ENCODE data around the gene CYP26C1. TPM values are rescaled to one million over a fixed set of nuclear protein-coding genes. Genes with fewer than 3 reads are reported as not detected.

The CYP26C1 gene
- total RNA-seq, 1 experiment from 2014 or later: 0.79 TPM

DNA sequence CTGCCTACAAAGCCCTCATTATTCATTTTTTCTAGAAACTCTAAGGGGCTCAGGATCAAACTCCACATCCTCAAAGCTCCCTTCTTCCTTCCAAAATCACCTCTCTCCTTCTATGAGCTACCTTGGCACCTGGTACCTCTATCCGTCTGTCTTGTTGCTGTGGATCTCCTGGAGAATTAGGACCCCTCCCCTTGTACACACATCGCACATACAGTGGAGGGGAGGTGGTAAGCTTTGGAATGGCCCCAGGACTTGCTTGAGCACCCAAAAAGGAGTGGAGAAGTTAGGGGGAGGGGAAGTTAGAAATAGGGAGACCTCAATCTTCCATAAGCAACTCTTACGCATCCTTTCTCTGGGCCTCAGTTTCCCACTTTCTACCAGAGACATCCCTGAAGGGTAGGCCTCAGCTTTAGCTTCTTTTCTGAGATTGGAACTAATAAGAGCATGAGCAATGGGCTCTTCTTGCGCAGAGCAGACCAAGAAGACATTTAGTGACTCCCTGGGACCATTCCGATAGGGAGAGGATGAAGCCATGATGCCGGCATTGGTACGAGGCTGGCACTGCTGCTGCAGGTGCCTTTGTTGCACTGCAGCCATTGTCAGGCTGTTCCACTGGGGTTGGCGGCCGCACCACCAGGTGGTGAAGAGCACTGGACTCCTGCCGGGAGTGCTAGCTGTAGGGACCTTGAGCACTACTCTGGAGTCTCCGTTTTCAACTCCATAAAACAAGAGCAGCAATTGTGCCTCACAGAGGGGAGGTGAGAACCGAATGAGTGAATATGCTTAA, 4.5 kb downstream of the CYP26C1 start:
- no peak overlapping the region for H3K9ac ChIP-seq (ENCODE audit: extremely low read depth, insufficient read length, low read length)
- TF ChIP-seq, protein P1, sequence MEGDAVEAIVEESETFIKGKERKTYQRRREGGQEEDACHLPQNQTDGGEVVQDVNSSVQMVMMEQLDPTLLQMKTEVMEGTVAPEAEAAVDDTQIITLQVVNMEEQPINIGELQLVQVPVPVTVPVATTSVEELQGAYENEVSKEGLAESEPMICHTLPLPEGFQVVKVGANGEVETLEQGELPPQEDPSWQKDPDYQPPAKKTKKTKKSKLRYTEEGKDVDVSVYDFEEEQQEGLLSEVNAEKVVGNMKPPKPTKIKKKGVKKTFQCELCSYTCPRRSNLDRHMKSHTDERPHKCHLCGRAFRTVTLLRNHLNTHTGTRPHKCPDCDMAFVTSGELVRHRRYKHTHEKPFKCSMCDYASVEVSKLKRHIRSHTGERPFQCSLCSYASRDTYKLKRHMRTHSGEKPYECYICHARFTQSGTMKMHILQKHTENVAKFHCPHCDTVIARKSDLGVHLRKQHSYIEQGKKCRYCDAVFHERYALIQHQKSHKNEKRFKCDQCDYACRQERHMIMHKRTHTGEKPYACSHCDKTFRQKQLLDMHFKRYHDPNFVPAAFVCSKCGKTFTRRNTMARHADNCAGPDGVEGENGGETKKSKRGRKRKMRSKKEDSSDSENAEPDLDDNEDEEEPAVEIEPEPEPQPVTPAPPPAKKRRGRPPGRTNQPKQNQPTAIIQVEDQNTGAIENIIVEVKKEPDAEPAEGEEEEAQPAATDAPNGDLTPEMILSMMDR (conservative IDR thresholded peaks at IDR 0.05): no peak
- peaks cover 6% of the 10 kb centered on the region for H3K23me2 ChIP-seq (ENCODE audit: insufficient read length, low read depth, low read length, poor library complexity, severe bottlenecking)
- no peak overlapping the region for H2BK20ac ChIP-seq (ENCODE audit: low read depth, low read length, poor library complexity, severe bottlenecking)
- H3K14ac ChIP-seq (ENCODE audit: insufficient read depth, low read length): no peak overlapping the region
- peaks cover 93% of the 10 kb centered on the region for H3K27me3 ChIP-seq (ENCODE audit: insufficient read depth, low read length)
- Mint-ChIP-seq H3K4me3 (peak overlapping the region; percentile 58 to 75), H3K36me3 (ENCODE audit: insufficient read depth in 1 of 3, low read depth in 3 of 3) (peaks cover under 1 to 4% (median 2%) of the 10 kb centered on the region in 3 experiments; a peak in 6 of 7 replicates), H3K4me1 (peaks cover 25 to 51% of the 10 kb centered on the region in 2 experiments), H3K27me3 (ENCODE audit: low read depth) (peaks cover 97% of the 10 kb centered on the region), H3K9me3 (peaks cover 4 to 6% of the 10 kb centered on the region in 2 experiments; a peak in 3 of 5 replicates), H3K27ac (no peak overlapping the region; a peak in 1 of 7 replicates)
- H3K9me3 ChIP-seq (ENCODE audit: control insufficient read depth, low read depth, low read length): no peaks in the 10 kb centered on the region
- no peak overlapping the region for H3T11ph ChIP-seq (ENCODE audit: low read length)
- H3K56ac ChIP-seq (ENCODE audit: insufficient read length, low read depth, low read length): no peak overlapping the region
- no peak overlapping the region for H3K18ac ChIP-seq (ENCODE audit: insufficient read length, low read depth, low read length)
- WGBS (ENCODE audit: extremely low coverage, insufficient read length, low lambda C conversion rate): no CpG with 5 or more reads among the region's 12 CpGs
- H2BK5ac ChIP-seq (ENCODE audit: insufficient read length, low read length): no peak overlapping the region
- H4K20me1 ChIP-seq (ENCODE audit: control insufficient read depth, insufficient read depth, insufficient read length): no peaks in the 10 kb centered on the region
- no peak overlapping the region for H2BK12ac ChIP-seq (ENCODE audit: insufficient read length, low read depth, low read length)
- H4K8ac ChIP-seq (replicated peaks; ENCODE audit: insufficient read length, low read depth, low read length): no peak overlapping the region
- H2AFZ ChIP-seq (ENCODE audit: low read length): no peak overlapping the region
- no peaks in the 10 kb centered on the region for H3K79me1 ChIP-seq (ENCODE audit: insufficient read depth, low read depth, low read length, poor library complexity, severe bottlenecking)
- no peak overlapping the region for H2AK5ac ChIP-seq (ENCODE audit: insufficient read length, low read length)
- no peak for DNase-seq
- H3K4me1 ChIP-seq (ENCODE audit: insufficient read depth, low read length): no peaks in the 10 kb centered on the region
- H4K91ac ChIP-seq (ENCODE audit: insufficient read length, low read depth, low read length): no peak overlapping the region
- no peak overlapping the region for H3K4ac ChIP-seq (ENCODE audit: low read depth, low read length)
- peak overlapping the region; percentile 38 for H3K4me2 ChIP-seq (ENCODE audit: insufficient read depth, insufficient read length, low read length)
- no peak overlapping the region for H3K27ac ChIP-seq (ENCODE audit: insufficient read length, low read depth, low read length)
- no peak overlapping the region for H2BK120ac ChIP-seq (ENCODE audit: low read depth, low read length, poor library complexity, severe bottlenecking)
- H3K23ac ChIP-seq (ENCODE audit: insufficient read length, low read depth, low read length): no peak overlapping the region
- H2BK15ac ChIP-seq (ENCODE audit: low read depth, low read length): no peak overlapping the region
- no peaks in the 10 kb centered on the region for H3K79me2 ChIP-seq (ENCODE audit: insufficient read depth, low read length)
- H4K5ac ChIP-seq (ENCODE audit: insufficient read length, low read depth, low read length): no peak overlapping the region

Measured in H9 (cell line).